HG03565 (cell line): ENCODE data around the gene YPEL4.

Source experiments
- ATAC-seq: cut with Tn5 transposase; IDR thresholded peaks from one replicate; pipeline ENCODE4 v1.9.1; 2021; ENCODE audit warnings: mild to moderate bottlenecking, moderate library complexity; ENCODE audit not compliant: unreplicated experiment

Gene YPEL4

GRCh38 chr11:57596266-57596885 is 53.3 kb downstream of the YPEL4 start:
- no peak for ATAC-seq
